GM19438 (cell line): ENCODE results near the gene SHISA9.

Experiments
- ATAC-seq: cut with Tn5 transposase; IDR thresholded peaks from one replicate; pipeline ENCODE4 v1.9.1; 2021; ENCODE audit warnings: low read depth; ENCODE audit not compliant: unreplicated experiment

SHISA9 gene

DNA sequence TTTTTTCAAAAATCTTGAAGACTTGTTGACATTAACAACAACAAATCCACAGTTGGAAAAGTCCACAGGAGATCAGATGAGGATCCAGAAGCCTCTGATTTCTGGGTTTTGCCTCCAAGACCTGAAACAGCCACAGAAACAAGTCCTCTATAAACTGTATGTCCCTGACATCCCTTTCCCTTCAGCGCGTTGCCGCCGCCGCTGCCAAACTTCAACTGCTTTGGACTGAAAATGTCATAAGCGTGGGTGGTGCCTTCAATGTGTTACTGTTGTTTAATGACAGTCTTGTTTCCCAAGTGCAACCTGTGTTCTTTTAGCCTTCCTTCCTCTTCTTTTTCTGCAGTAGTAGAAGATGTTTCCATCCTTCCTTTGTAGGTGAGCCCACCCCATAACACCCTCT lies 334.9 kb downstream of the SHISA9 start:
- ATAC-seq: no peak

DNA sequence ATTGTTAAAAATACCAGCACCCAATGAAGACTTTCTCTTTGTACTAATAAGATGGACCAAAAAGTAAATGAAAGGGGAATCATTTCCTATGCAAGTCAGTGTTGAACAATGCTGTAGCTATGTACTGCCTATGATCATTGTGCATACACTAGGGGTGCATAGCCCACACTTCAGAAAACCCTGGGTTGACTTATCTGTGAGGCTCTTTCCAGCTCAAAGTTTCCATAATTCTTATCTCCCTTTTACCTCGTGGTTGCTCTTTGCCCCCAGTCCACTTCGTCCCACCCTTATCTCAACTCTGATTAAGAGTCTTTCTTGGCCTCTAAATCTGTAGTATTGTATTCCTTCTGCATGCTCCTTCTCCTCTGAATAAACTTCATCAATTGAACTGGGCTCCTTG lies 336.8 kb downstream of the SHISA9 start:
- ATAC-seq: no peak

DNA sequence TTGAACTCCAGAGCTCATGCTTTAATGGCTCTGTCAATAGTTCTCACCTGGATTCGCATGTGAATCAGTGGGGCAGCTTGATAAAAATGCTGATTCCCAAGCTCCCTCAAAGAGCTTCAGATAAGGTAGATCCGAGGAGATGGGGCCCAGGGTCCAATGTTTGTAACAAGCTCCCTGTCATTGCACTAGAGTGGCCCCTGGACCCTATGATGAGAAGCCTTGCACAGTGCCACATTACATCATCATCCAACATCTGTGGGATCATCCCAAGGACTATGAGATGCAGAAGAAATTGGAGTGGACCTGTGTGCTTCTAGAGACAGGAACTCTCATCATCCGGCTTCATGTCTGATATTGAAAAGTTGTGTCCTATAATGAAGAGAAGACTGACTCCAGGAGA lies 340.8 kb downstream of the SHISA9 start:
- ATAC-seq: no peak

DNA sequence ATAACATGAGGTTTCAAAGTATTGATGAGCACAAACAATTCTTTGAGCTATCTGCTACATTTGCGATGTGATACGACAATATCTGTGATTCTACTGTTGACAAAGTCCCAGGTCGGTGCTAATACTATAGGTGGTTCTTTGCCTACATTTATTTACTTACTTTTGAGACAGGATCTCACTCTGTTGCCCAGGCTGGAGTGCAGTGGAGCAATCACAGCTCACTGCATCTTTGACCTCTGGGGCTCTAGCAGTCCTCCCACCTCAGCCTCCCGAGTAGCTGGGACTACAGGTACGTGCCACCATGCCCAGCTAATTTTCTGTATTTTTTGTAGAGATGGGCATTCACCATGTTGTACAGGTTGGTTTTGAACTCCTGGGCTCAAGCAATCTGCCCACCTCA lies 343.4 kb downstream of the SHISA9 start:
- no peak for ATAC-seq

DNA sequence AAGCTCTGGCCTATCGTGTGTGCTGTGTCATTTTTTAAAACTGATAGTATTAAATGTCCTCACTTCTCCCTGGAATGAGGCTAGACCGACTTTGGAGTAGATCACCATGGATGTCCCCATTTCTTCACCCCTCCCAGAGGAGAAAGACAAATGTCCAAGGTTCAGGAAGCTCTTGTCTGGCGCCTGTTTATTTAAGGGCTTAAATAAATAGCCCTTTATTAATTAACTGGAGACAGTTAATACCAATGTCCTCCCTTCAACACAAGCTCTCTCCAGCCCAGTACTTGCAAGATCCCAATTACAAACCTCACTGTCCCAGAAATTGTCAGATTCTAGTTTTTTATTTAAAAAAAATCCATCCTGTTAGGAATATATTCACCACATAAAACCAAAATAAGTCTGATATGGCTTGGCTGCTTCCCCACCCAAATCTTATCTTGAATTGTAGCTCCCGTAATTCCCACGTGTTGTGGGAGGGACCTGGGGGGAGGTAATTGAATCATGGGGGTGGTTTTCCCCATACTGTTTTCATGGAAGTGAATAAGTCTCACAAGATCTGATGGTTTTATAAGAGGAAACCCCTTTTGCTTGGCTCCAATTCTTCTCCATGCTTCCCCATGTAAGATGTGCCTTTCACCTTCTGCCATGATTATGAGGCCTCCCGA lies 344.4 kb downstream of the SHISA9 start:
- no peak for ATAC-seq

DNA sequence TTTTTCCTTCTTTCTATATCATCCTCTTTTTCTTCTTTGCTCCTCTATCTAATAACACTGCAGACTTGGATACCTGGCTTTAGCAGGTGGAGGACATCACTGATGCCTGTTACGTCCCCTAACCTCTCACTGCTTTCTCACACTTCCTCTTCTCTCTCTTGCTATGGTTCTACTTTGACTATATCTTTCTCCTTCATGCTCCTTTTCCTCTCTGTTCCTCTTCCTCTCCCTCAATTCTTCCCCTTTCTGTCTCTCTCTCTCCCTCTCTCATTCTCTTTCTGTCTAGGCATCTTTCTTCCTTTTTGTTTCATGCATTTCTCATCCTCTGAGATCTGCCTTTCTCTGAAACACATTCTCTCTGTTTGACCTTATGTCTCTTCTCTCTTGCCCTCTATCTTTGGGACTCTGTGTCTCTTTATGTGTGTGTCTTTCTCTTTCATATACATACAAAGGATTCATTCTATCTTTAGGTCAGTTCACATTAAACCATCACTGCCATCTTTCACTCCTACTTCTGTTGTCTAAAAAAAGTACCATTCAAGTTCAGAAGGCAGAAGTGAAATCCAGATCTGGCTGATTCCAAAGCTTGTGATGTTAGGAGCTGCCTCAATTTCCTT lies 353.7 kb downstream of the SHISA9 start:
- no peak for ATAC-seq

DNA sequence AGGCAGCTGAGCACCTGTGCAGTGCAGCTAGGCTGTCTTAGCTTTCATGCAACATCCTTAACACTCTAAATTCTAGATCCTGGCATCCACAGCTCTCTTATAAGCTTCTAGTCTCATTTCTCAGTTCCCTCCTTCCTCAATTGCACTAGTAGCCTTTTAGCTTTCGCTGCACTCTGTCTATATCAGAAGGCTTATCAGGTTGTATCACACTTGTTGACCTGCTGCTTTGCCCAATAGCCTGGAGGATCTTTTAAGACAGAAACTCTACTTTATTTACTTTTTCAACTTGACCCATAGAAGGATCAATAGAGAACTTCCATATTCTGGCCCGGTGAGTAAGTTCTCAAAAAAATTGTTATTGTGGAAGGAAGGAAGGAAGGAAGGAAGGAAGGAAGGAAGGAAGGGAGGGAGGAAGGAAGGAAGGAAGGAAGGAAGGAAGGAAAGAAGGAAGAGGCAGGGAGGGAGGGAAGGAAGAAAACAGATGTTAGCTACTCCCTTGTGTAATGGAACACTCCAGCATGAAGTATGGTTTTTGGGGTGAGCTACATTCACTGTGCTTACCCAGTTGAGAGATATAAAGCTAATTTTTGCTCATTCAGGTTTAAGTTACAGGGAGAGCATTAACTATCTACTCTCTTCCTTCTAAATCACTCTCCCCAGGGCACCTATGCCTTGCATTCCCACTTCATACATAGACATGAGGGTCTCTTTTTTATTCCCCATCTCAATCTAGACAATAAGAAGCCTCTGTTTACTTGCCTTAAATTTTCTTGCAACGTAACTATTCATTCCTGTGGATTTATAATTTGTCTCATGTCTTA lies 361.1 kb downstream of the SHISA9 start:
- ATAC-seq: no peak

DNA sequence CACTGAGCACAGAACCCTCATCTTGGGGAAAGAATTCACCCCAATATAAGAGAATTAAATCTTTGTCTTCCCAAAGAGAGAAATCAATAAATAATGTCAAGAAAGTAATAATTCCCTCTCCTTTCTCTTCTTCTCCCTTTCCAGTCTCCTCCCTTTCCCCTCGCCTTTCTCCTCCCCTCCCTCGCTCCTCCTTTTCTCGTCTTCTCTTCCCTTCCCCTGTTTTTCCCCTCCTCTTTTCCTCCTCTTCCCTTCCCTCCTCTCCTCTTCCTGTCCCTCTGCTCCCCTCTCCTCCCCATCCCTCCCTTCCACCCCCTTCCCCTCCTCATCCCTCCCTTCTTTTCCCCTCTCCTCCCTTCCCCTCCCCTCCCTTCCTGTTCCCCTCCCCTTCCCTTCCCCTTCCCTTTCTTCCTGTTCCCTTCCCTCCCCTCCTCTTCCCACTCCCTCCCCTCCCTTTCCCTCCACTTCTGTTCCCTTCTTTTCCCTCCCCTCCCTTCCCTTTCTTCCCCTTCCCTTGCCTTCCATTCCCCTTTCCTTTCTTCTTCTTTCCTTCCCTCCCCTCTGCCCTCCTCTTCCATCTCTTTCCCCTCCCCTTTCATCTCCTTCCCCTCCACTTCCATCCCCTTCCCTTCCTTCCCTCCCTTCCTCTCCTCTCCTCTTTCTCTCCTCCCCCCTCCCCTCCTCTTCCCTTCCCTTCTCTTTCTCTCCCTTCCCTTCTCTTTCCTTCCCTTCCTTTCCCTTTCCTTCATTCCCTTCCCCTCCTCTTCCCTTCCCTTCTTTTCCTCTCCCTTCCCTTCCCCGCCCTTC lies 363.6 kb downstream of the SHISA9 start:
- ATAC-seq: no peak

DNA sequence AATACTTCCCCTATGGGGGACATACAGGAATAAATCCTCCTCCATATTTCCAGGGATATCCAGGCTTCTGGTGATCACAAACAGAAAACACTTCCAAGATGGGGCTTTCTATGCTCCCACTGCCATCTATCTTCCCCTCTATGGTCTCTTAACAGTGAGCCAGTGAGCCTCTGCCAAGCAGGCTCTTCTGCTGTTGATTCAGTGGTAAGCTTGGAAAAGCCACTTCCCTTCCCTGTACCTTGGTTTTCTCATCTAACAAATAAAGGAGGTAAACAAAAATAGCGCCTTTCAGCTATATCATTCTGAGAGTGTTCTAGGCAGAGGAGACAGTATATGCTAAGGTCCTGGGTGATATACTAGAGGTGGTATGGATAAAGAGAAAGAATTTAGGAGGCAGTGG lies 368.0 kb downstream of the SHISA9 start:
- no peak for ATAC-seq

DNA sequence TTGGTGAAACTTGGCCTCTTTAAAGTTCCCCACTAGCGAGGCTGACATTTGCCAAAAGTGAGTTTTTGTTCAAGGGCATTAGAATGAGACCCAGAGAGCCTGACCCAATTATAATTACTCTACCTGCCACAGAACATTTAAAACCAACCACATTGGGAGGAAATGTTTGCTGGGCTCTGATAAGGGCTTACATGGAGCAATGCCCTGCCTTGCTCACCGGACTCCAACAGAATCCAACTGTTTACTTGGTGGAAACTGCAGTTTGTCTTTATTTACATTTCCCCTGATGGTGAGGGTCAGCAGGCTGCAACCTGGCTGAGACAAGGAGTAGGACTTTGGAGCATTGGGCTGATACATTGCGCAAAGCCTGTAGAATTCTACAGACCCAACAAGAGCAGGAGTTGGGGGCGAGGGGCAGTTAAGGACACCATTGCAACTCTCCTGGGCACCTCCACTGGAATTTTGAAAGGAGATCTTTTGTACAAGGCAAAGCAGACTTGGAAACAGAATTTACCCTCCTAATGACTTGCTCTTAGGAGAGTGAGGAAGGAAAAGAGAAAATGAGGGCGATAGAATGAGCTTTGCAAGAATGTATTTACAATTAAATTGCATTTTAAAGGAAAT lies 368.6 kb downstream of the SHISA9 start:
- ATAC-seq: no peak

DNA sequence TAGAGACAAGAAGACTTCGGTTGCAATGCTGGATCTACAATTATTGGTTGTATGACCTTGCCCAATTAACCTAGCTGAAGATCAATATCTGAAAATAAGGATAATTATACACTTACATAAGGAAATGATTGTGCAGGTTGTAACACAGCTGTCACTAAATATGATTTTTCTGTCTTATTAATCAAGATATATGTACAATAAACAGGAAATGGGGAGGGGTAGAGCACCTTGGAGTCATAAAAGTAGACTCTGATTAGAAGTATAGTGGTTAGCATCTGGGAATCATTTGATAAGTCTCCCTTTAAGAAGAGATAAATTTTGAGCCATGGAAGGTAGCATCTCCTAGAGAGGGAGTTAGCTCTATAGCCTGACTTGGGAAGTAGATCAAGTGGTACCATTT lies 369.2 kb downstream of the SHISA9 start:
- no peak for ATAC-seq

DNA sequence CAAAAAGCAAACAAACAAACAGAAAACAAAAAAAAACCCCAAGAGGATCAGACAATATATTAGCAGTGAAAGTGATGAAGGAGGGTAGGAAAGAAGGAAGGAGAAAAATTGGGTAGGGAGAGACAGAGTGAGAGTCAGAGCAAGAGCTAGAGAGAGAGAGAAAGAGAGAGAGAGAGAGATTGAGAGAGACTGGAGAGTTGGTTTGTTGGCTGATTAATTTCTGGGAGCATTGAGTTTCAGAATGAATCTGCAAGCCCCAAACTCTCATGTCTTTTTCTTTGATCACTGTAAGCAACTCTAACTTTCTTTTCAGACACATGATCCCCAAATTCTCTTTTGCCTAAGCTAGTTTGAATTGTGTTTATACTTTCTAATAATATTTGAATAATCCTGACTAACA lies 388.1 kb downstream of the SHISA9 start:
- no peak for ATAC-seq
